DOHH2 (cell line): ENCODE measurements around the gene TTLL8.

Source experiments
- EZH2phosphoT487 ChIP-seq: fragments of 200-600 bp; sonication (generic); IDR thresholded peaks from 2 replicates; pipeline ENCODE4 v1.6.1; 2017; ENCODE audit warnings: borderline replicate concordance, mild to moderate bottlenecking, antibody characterized with exemption, low read length, moderate library complexity, mixed read lengths
- TF ChIP-seq, protein P1 (sequence below): fragments of 200-600 bp; sonication (generic); IDR thresholded peaks from one replicate; pipeline ENCODE4 v1.5.1; 2014; ENCODE audit warnings: antibody characterized with exemption, mild to moderate bottlenecking, low read depth, low read length; ENCODE audit not compliant: poor library complexity, severe bottlenecking

DNA sequence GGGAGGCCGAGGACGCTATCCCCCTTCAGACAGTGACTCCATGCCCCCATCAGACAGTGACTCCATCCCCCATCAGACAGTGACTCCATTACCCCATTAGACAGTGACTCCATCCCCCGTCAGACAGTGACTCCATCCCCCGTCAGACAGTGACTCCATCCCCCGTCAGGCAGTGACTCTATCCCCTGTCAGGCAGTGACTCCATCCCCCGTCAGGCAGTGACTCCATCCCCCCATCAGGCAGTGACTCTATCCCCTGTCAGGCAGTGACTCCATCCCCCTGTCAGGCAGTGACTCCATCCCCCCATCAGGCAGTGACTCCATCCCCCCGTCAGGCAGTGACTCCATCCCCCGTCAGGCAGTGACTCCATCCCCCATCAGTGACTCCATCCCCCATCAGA, 9.1 kb upstream of the TTLL8 start:
- TF ChIP-seq, protein P1, sequence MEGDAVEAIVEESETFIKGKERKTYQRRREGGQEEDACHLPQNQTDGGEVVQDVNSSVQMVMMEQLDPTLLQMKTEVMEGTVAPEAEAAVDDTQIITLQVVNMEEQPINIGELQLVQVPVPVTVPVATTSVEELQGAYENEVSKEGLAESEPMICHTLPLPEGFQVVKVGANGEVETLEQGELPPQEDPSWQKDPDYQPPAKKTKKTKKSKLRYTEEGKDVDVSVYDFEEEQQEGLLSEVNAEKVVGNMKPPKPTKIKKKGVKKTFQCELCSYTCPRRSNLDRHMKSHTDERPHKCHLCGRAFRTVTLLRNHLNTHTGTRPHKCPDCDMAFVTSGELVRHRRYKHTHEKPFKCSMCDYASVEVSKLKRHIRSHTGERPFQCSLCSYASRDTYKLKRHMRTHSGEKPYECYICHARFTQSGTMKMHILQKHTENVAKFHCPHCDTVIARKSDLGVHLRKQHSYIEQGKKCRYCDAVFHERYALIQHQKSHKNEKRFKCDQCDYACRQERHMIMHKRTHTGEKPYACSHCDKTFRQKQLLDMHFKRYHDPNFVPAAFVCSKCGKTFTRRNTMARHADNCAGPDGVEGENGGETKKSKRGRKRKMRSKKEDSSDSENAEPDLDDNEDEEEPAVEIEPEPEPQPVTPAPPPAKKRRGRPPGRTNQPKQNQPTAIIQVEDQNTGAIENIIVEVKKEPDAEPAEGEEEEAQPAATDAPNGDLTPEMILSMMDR: no peak
- no peak for TF ChIP-seq EZH2phosphoT487
